ENCODE measurements around the gene SLC28A1.

SLC28A1 gene, protein sequence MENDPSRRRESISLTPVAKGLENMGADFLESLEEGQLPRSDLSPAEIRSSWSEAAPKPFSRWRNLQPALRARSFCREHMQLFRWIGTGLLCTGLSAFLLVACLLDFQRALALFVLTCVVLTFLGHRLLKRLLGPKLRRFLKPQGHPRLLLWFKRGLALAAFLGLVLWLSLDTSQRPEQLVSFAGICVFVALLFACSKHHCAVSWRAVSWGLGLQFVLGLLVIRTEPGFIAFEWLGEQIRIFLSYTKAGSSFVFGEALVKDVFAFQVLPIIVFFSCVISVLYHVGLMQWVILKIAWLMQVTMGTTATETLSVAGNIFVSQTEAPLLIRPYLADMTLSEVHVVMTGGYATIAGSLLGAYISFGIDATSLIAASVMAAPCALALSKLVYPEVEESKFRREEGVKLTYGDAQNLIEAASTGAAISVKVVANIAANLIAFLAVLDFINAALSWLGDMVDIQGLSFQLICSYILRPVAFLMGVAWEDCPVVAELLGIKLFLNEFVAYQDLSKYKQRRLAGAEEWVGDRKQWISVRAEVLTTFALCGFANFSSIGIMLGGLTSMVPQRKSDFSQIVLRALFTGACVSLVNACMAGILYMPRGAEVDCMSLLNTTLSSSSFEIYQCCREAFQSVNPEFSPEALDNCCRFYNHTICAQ

DNA sequence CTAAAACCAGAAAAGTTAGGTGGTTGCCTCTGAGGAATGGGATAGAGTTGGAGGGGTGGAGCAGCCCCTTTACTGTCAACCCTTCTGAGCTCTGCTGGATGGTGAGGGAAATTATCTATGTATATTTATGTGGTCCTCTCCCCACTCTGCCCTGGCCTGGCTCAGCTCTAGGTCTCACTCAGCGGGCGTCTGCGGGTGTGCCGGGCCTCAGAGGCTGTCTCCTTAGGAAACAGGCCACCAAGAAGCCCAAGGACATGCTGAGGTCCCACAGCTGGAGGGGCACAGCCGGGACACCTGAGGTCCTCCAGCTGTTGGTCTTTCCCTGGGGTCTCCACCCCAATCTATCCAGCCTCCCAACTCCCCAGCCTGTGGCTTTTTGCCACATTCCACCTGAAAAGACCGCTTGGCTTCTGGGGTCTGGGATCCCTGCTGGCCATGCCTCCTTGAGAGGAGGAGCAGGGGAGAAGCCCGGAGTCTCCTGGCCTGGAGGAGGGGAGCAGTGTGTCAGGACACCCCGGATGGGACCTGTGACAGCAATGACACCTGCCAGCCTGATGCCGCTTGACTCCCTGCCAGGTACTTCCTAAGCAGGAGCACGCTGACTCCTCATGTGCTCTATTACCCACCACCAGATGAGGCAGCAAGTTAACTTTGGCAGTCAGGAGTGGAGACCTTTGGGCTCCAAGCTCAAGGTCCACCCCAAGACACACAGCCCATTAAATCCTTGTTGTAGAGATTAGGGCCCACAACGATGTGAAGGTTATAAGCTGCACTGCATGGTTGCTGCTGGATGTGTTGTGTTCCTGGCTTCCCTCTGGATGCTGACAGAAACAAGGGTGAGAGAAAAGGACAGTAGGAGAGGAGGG is at the start of gene SLC28A1:
SLC28A1 (plus strand) TSS at position 747 of the 866 bp plus-strand sequence. CDS start 3,099 bp downstream, outside the sequence.
- H3K27me3 ChIP-seq (ENCODE audit: insufficient read depth, low read depth, severe bottlenecking): no peaks in the 10 kb centered on the region
- no peak for DNase-seq
- no peaks in the 10 kb centered on the region for H3K36me3 ChIP-seq
- no peak within 1 kb of the TSS for H3K4me3 ChIP-seq (ENCODE audit: low read depth, low read length)
- H3K27ac ChIP-seq: no peak within 1 kb of the TSS
- no peaks in the 10 kb centered on the region for H3K9me3 ChIP-seq (ENCODE audit: severe bottlenecking)
- TF ChIP-seq, protein P1, sequence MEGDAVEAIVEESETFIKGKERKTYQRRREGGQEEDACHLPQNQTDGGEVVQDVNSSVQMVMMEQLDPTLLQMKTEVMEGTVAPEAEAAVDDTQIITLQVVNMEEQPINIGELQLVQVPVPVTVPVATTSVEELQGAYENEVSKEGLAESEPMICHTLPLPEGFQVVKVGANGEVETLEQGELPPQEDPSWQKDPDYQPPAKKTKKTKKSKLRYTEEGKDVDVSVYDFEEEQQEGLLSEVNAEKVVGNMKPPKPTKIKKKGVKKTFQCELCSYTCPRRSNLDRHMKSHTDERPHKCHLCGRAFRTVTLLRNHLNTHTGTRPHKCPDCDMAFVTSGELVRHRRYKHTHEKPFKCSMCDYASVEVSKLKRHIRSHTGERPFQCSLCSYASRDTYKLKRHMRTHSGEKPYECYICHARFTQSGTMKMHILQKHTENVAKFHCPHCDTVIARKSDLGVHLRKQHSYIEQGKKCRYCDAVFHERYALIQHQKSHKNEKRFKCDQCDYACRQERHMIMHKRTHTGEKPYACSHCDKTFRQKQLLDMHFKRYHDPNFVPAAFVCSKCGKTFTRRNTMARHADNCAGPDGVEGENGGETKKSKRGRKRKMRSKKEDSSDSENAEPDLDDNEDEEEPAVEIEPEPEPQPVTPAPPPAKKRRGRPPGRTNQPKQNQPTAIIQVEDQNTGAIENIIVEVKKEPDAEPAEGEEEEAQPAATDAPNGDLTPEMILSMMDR (IDR thresholded peaks at IDR 0.05; ENCODE audit: low read depth, low read length): no peak

DNA sequence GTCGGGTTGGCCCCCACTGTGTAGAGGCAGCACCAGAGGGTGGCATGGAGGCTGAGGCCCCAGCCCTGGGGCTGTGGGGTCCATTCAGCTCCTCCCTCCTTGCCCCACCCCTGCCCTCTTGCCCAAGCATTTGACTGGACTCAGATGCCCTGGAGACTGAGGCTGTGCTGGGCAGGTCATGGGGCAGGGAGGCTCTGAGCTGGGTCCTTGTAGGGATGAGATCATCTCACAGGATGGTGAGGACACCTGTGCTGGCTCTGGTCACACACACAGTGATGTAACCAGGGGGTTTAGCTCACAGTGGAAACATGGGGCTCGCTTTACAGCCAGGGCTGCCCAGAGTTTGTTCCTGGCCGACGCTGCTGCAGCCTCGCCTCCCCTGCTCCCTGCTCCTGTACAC is 49.5 kb upstream of the SLC28A1 start:
- TF ChIP-seq, protein P1 (IDR thresholded peaks at IDR 0.05; ENCODE audit: low read depth, low read length): no peak
- H3K36me3 ChIP-seq: peaks cover 50% of the 10 kb centered on the region
- no peaks in the 10 kb centered on the region for H3K27me3 ChIP-seq (ENCODE audit: insufficient read depth, low read depth, severe bottlenecking)
- H3K4me3 ChIP-seq (ENCODE audit: low read depth, low read length): no peak overlapping the region
- H3K27ac ChIP-seq: no peak overlapping the region
- H3K9me3 ChIP-seq (ENCODE audit: severe bottlenecking): no peaks in the 10 kb centered on the region
- DNase-seq: no peak

DNA sequence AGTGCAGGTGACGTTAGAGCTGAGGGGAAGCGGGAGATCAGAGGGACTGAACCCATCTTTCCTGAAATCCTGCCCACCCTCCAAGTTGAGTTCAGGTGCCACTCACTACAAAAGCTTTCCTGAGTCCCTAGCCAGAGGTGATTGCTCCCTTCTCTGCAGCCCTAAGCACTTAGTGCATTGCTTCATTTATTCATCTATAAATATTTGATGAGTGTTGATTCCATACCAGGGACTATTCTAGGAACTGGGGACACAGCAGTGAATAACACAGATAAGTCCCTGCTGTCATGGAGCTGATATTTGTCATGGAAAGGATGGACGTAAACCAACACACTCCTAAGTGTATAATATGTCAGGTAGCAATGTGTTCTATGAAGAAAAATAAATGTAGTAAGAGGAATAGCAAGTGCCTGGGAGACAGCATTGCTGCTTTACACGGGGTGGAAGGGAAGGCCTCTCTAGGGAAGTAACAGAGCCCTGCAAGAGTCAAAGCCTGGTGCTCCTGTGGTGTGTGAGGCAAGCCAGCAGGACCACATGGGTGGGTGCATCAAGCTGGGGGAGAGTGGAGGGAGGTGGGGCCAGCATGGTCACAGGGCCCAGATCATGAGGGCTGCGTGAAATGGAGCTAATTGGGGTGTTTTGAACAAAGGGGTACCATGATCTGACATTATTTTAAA is 48.7 kb upstream of the SLC28A1 start:
- Histone ChIP-seq H3K27ac (no peak overlapping the region), H3K9me3 (ENCODE audit: severe bottlenecking) (no peaks in the 10 kb centered on the region), H3K36me3 (peaks cover 58% of the 10 kb centered on the region), H3K4me3 (ENCODE audit: low read depth, low read length) (no peak overlapping the region), H3K27me3 (ENCODE audit: insufficient read depth, low read depth, severe bottlenecking) (no peaks in the 10 kb centered on the region)
- no peak for DNase-seq
- TF ChIP-seq, protein P1 (IDR thresholded peaks at IDR 0.05; ENCODE audit: low read depth, low read length): no peak

DNA sequence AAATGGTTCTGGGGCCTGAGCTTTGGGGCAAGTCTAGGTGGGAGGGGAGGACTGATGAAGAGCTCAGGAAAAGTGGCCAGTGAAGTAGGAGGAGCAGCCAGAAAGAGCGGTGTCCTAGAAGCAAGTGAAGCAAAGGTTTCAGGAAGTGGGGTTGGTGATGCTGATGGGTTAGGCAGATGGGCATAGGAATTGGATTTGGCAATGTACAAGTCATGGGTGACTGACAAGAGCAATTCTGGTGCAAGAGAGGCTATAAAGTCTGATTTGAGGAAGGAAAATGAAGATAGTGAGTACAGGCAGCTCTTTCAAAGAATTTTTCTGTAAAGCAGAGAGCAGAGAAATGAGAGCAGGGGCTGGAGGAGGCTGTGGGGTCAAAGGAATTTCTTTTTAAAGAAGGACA is 47.6 kb upstream of the SLC28A1 start:
- H3K27ac ChIP-seq: no peak overlapping the region
- no peak overlapping the region for H3K4me3 ChIP-seq (ENCODE audit: low read depth, low read length)
- TF ChIP-seq, protein P1 (IDR thresholded peaks at IDR 0.05; ENCODE audit: low read depth, low read length): no peak
- DNase-seq: no peak
- no peaks in the 10 kb centered on the region for H3K27me3 ChIP-seq (ENCODE audit: insufficient read depth, low read depth, severe bottlenecking)
- H3K9me3 ChIP-seq (ENCODE audit: severe bottlenecking): no peaks in the 10 kb centered on the region
- H3K36me3 ChIP-seq: peaks cover 61% of the 10 kb centered on the region

DNA sequence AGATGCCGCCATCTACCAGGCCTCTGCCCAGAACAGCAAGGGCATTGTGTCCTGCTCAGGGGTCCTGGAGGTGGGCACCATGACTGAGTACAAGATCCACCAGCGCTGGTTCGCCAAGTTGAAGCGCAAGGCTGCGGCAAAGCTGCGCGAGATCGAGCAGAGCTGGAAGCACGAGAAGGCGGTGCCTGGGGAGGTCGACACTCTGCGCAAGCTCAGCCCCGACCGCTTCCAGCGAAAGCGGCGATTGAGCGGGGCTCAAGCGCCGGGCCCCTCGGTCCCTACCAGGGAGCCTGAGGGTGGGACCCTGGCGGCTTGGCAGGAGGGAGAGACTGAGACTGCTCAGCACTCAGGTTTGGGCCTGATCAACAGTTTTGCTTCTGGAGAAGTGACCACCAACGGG is 44.7 kb upstream of the SLC28A1 start:
- H3K27ac ChIP-seq: no peak overlapping the region
- no peak for DNase-seq
- no peaks in the 10 kb centered on the region for H3K27me3 ChIP-seq (ENCODE audit: insufficient read depth, low read depth, severe bottlenecking)
- H3K9me3 ChIP-seq (ENCODE audit: severe bottlenecking): no peaks in the 10 kb centered on the region
- peaks cover 55% of the 10 kb centered on the region for H3K36me3 ChIP-seq
- H3K4me3 ChIP-seq (ENCODE audit: low read depth, low read length): no peak overlapping the region
- TF ChIP-seq, protein P1 (IDR thresholded peaks at IDR 0.05; ENCODE audit: low read depth, low read length): no peak
